GM18511 (cell line): ENCODE measurements around the gene KCTD19.

ENCODE experiments used
- ATAC-seq: cut with Tn5 transposase; IDR thresholded peaks from one replicate; pipeline ENCODE4 v1.9.1; 2021; ENCODE audit warnings: mild to moderate bottlenecking, moderate library complexity; ENCODE audit not compliant: unreplicated experiment

Gene KCTD19

GRCh38 chr16:67264277-67264676, 62.3 kb downstream of the KCTD19 start:
- no peak for ATAC-seq

- ATAC-seq: no peak
These were observed 63.3 kb downstream of the KCTD19 start for GRCh38 chr16:67263201-67263600.

GRCh38 chr16:67260426-67261063, 66.0 kb downstream of the KCTD19 start:
- ATAC-seq: no peak

- no peak for ATAC-seq
These were observed 66.8 kb downstream of the KCTD19 start for GRCh38 chr16:67259705-67260104.

GRCh38 chr16:67258161-67258835, 68.2 kb downstream of the KCTD19 start:
- no peak for ATAC-seq

GRCh38 chr16:67257486-67258160, 68.9 kb downstream of the KCTD19 start:
- ATAC-seq: no peak

GRCh38 chr16:67256701-67257230, 69.8 kb downstream of the KCTD19 start:
- ATAC-seq: no peak

GRCh38 chr16:67255553-67256221, 70.9 kb downstream of the KCTD19 start:
- no peak for ATAC-seq

- no peak for ATAC-seq
These were observed 71.6 kb downstream of the KCTD19 start for GRCh38 chr16:67254801-67255552.

GRCh38 chr16:67252609-67253497, 73.7 kb downstream of the KCTD19 start:
- no peak for ATAC-seq

- ATAC-seq: no peak
These were observed 76.6 kb downstream of the KCTD19 start for GRCh38 chr16:67250045-67250327.

GRCh38 chr16:67249178-67250044, 77.1 kb downstream of the KCTD19 start:
- no peak for ATAC-seq

- ATAC-seq: no peak
These were observed 78.0 kb downstream of the KCTD19 start, which contains the start of gene SLC9A5 for GRCh38 chr16:67248401-67249177. Gene SLC9A5, plus strand, starts transcription at chr16:67248979. Its CDS starts 36 bp downstream, at chr16:67249015.

- ATAC-seq: no peak
These were observed 78.5 kb downstream of the KCTD19 start for GRCh38 chr16:67248073-67248400.

- peak; percentile 56 for ATAC-seq
These were observed 79.1 kb downstream of the KCTD19 start, which contains the start of gene FHOD1 for GRCh38 chr16:67247192-67248072. Gene FHOD1, minus strand, starts transcription at chr16:67247481. Its CDS starts 71 bp downstream, at chr16:67247410.

- ATAC-seq: peak; percentile 14
These were observed 79.8 kb downstream of the KCTD19 start for GRCh38 chr16:67246756-67247191.
